Subcutaneous adipose tissue (tissue), 4 donors: ENCODE measurements around the gene TBC1D1. TPM values are rescaled to one million over a fixed set of nuclear protein-coding genes. Genes with fewer than 3 reads are reported as not detected.

ENCODE experiments used
- CTCF ChIP-seq: fragments of 450-650 bp; IDR thresholded peaks from one replicate; pipeline ENCODE4 v1.5.1; 2016; ENCODE audit warnings: low read depth, mild to moderate bottlenecking, control low read depth, antibody characterized with exemption, moderate library complexity
- total RNA-seq, 4 donors: library from RNA; depleted of rRNA; stranded (reverse); fragments of >200 nt; gene quantifications; one replicate each; pipeline ENCODE4 v1.1.0, GENCODE V29; 2016

The TBC1D1 gene
- total RNA-seq, 4 donors from 2014 or later: 60.3 to 123 (median 87.6) TPM

- TF ChIP-seq CTCF: no peak
Observed at GRCh38 chr4:38017609-38018008, 126.7 kb downstream of the TBC1D1 start.

- TF ChIP-seq CTCF: no peak
Observed at GRCh38 chr4:38020386-38020785, 129.5 kb downstream of the TBC1D1 start.

GRCh38 chr4:38021751-38022150, 130.9 kb downstream of the TBC1D1 start:
- no peak for TF ChIP-seq CTCF

GRCh38 chr4:38023347-38024205, 132.7 kb downstream of the TBC1D1 start:
- no peak for TF ChIP-seq CTCF

- no peak for TF ChIP-seq CTCF
Observed at GRCh38 chr4:38024206-38024509, 133.3 kb downstream of the TBC1D1 start.

- no peak for TF ChIP-seq CTCF
Observed at GRCh38 chr4:38025665-38026064, 134.8 kb downstream of the TBC1D1 start.

- no peak for TF ChIP-seq CTCF
Observed at GRCh38 chr4:38026158-38026740, 135.4 kb downstream of the TBC1D1 start.
